A172 (cell line): Measurements from ENCODE around the gene OBSCN. TPM values are rescaled to one million over a fixed set of nuclear protein-coding genes. Genes with fewer than 3 reads are reported as not detected.
"Not testable (repeated sequence)": the region's sequence is repeated elsewhere in the genome, so short reads cannot be mapped to it uniquely, and the experiment has no call there.

ENCODE experiments used
- DNase-seq: peaks from one replicate; pipeline ENCODE4 v3.0.0-alpha.2; 2015; ENCODE audit warnings: low spot score
- total RNA-seq: library from RNA; depleted of rRNA; stranded (reverse); fragments of >200 nt; shearing (Covaris generic); gene quantifications from 2 replicates; pipeline ENCODE4 v1.2.3, GENCODE V29; 2014

Gene OBSCN
- total RNA-seq, 1 experiment from 2014 or later: 9.9 TPM

DNA sequence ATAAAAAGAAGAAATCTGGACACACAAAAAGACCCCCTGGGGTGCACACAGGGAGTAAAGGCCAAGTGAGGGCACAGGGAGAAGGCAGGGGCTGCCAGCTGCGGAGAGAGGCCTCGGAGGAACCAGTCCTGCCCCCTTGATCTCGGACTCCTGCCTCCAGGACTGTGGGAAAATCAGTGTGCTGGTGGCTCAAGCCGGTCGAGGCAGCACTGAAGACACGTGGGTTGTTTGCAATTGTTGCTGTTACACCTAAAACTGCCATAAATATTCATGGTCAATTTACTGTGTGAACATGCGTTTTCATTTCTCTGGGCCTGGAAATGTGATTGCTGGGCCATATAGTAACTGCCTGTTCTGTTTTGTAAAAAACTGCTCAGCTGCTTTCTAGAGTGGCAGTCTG lies 23.7 kb upstream of the OBSCN start:
- no peak for DNase-seq

DNA sequence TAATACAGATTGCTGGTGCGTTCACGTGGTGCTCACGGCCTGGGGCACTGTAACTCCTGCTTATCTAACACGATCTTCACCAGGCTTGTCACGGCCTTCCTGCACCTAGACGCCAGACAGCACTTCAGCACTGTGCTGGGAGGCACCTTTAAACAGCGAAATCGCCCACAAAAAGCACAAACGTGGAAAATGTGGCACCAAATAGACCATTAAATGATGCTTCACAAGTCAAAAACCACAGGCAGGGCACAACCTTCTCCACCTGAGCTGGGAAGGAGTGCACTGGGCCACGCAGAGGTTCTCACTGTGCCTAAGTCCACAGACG lies 22.2 kb upstream of the OBSCN start:
- no peak for DNase-seq

DNA sequence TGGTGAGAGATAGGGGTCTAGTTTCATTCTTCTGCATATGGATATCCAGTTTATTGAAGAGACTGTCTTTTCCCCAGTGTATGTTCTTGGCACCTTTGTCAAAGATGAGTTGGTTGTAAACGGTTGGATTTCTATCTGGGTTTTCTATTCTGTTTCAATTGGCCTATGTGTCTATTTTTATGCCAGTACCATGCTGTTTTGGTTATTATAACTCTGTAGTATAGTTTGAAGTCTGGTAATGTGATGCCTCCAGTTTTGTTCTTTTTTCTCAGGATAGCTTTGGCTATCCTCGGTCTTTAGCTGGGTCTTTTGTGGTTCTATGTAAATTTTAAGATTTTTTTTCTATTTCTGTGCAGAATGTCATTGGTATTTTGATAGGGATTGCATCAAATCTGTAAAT lies 19.6 kb upstream of the OBSCN start:
- not testable (repeated sequence) for DNase-seq

GRCh38 chr1:228190182-228190581 lies 17.7 kb upstream of the OBSCN start:
- no peak for DNase-seq

GRCh38 chr1:228190778-228191177 lies 17.1 kb upstream of the OBSCN start:
- DNase-seq: no peak

DNA sequence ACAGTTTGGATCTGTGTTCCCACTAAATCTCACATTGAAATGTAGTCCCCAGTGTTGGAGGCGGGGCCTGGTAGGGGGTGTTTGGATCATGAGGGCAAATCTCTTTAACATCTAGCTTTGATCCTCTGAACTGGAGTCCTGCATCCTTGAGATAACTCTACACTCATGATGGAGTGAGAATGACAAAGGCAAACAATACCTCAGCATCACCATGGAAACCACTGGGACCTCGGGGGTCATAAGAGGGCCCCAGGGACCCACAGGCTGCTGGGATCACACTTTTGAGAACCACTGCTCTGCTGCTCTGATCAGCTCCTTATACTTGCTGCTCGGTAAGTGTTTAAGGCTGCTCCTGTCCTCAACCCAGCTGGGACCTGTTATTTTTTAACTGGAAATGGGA lies 13.4 kb upstream of the OBSCN start:
- no peak for DNase-seq

DNA sequence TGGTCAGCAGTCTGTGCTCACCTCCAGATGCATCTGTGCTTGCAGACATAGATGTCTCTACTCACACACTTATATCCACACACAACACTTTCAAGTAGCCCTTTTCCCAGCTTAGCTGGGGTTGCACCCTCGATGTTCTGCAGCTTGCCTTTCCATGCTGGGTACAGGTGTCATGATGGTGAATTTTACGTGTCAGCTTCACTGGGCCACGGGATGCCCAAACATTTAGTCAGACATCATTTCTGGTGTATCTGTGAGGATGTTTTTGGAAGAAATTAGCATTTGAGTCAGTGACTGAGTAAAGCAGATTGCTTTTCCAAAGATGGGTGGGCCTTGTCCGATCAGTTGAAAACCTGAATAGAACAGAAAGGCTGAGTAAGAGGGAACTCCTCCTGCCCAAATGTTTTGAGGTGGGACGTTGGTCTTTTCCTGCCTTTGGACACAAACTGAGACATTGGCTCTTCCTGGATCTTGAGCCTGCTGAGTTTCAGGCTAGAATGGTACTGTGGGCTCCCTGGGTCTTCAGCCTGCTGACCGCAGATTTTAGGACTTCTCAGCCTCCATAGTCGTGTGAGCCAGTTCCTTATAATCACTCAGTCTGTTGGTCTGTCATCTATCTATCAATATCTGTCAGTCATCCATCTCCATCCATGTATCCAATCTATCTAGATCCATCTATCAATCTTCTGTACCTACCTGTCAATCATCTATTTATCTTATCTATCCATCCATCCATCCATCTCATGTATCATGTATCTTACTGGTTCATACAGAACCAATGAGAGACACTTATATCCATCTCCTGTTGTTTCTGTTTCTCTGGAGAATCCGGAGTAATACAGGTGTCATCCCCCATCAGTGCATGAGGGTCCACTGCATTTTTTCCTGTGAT lies 12.7 kb upstream of the OBSCN start:
- no peak for DNase-seq

- DNase-seq: no peak
Observed at GRCh38 chr1:228197555-228198147, 10.2 kb upstream of the OBSCN start.

DNA sequence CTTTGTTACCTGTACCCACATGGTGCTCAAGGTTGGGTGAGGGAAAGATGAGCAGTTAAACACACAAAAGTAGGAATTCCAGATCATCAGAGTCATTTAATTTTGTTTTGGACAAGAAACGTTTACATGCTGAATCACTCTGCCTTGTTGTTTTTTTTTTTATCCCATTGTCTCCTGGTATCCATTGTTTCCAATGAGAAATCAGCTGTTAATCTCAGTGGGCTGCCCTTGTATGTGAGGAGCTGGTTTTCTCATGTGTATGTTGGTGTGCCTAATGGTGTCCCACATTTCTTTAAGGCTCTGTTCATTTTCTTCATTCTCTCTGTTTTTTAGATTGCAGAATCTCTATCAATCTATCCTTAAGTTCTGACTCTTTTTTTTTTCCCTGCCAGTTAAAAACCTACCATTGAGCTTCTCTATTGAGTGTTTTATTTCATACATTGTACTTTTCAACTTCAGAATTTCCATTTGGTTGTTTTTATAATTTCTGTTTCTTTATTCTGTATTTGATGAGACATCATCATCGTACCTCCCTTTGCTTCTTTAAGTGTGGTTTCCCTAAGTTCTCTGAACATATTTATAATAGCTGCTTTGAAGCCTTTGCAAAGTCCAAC lies 8.8 kb upstream of the OBSCN start:
- DNase-seq: peak; percentile 64

- no peak for DNase-seq
Observed at GRCh38 chr1:228204958-228205357, 2.9 kb upstream of the OBSCN start.

DNA sequence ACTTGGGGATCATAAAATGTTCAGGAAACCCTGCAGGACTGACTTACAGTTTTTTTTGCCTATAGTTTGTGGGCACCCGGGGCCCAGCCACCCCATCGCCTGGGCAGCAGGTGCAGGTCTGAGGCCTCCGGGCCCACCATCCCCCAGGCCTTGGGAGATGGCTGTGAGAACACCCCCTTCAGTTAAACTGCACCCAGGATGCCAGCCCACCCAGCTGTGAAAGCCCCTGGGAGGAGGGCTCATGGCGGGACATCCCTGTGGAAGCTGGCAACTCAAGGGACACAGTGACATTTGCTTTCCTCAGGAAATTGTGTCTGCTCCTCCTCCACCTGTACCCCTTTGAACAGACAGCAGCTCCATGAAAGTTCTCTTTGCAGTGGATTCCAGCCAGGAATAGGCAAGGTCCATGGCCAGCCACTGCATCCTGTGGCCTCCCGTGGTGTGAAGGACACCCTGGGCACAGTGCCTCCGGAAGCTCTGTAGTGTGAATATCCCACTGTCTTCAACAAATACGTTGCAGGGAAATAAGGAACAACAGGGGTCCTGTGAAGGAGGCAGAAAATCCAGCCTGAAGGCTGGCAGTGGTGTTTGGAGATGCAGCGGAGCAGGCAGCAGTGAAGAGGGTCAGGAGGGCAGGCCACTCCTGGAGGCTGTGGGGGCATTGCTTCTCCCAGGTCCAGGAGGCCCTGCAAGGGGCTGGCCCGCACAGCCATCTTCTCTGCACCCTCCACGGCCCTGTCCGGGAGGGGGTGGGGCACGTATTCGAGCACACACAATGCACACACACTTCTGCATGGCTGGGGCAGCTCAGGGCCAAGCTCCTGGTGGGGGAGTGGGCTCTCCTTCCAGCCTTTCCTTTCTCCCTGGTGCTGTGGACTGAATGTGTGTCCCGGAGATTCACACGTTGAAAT lies 2.1 kb upstream of the OBSCN start:
- DNase-seq: no peak

- DNase-seq: no peak
Observed at GRCh38 chr1:228206582-228207351, 1.1 kb upstream of the OBSCN start.

GRCh38 chr1:228207381-228207810 lies 448 bp upstream of the OBSCN start:
- no peak for DNase-seq

DNA sequence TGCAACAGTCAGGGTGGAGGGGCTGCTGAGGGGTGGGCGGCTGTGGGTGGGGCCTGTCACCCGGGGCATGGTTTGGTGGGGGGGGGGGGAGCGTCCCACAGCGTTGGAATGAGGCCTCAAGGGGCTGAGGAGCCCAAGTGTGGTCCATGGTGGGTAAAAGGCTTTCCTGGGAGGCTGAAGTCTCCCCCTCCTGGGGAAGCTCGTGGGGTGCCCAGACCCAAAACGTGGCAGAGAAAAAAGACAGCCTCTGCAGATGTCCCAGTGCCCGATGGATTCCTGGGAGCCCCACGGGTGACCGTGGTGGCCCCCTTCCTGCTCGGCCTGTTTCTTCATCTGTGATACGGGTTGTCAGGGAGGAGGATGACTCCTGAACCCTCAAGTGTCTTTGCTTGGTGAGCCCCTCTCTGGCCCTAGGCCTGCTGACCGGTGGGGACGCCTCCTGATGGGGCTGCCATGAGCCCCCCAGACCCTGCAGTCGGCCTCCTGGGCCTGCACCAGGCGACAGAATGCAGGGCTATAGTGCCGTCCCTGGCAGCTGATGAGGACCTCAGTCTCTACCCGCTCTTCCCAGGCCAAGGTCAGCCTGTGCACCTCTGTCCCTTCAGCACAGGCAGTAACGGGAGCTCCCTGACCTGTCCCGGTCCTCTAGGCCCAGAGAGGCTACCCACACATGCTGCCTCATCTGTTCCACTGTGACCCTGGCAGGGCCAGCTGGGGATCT lies 1.1 kb downstream of the OBSCN start:
- no peak for DNase-seq

DNA sequence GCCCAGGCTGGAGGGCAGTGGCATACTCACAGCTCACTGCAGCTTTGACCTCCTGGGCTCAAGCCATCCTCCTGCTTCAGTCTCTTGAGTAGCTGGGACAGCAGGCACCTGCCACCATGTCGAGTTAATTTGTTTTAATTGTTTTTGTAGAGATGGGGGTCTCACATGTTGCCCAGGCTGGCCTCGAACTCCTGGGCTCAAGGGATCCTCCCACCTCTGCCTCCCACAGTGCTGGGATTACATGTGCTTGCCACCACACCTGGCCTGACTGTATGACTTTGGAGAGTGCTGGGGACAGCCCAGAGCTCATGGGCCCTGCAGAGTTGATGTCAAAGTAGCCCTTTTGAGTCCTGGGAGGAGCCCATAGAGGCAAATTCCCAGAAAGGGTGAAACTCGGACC lies 1.8 kb downstream of the OBSCN start:
- DNase-seq: no peak

- peak; percentile 96 for DNase-seq
Observed at GRCh38 chr1:228210076-228210651, 2.3 kb downstream of the OBSCN start.

- DNase-seq: no peak
Observed at GRCh38 chr1:228210712-228211530, 3.1 kb downstream of the OBSCN start.

- DNase-seq: no peak
Observed at GRCh38 chr1:228211531-228212414, 3.9 kb downstream of the OBSCN start.
